ENCODE data around the gene ARHGAP10.

DNA sequence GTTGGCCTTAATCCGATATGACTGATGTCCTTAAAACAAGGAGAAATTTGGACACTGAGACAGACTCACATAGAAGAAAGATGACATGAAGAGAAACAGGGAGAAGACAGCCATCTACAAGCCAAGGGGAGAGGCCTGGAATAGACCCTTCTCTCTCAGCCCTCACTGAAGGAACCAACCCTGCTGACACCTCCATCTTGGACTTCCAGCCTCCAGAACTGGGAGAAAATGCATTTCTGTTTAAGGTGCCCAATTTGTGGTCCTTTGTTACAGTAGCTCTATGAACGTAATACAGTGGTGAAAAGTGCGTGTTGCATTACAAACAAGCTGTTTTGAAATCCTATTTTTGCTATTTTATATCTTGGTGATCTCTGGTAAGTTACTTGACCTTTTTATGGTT is 343.6 kb downstream of the ARHGAP10 start:
- TF ChIP-seq, protein P1, sequence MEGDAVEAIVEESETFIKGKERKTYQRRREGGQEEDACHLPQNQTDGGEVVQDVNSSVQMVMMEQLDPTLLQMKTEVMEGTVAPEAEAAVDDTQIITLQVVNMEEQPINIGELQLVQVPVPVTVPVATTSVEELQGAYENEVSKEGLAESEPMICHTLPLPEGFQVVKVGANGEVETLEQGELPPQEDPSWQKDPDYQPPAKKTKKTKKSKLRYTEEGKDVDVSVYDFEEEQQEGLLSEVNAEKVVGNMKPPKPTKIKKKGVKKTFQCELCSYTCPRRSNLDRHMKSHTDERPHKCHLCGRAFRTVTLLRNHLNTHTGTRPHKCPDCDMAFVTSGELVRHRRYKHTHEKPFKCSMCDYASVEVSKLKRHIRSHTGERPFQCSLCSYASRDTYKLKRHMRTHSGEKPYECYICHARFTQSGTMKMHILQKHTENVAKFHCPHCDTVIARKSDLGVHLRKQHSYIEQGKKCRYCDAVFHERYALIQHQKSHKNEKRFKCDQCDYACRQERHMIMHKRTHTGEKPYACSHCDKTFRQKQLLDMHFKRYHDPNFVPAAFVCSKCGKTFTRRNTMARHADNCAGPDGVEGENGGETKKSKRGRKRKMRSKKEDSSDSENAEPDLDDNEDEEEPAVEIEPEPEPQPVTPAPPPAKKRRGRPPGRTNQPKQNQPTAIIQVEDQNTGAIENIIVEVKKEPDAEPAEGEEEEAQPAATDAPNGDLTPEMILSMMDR (IDR thresholded peaks at IDR 0.05) = no peak
- no peak for TF ChIP-seq POLR2A (IDR thresholded peaks at IDR 0.05)

Data from testis (tissue), 2 donors.